HFF-Myc (cell line): ENCODE measurements around the gene RASSF9.

Source experiments
- DNase-seq: peaks from one replicate; pipeline ENCODE4 v3.0.0-alpha.2; 2011; ENCODE audit warnings: low read depth; ENCODE audit errors: extremely low read depth
- H3K4me3 ChIP-seq: replicated peaks from 2 replicates; pipeline ENCODE4 v1.5.1; 2011; ENCODE audit warnings: low read depth, mild to moderate bottlenecking, control low read depth, low read length
- TF ChIP-seq, protein P1 (sequence below): IDR thresholded peaks from 2 replicates; pipeline ENCODE4 v1.5.1; 2012; ENCODE audit warnings: mild to moderate bottlenecking, low read depth, low read length, control low read depth; ENCODE audit errors: missing control alignments

The RASSF9 gene

DNA sequence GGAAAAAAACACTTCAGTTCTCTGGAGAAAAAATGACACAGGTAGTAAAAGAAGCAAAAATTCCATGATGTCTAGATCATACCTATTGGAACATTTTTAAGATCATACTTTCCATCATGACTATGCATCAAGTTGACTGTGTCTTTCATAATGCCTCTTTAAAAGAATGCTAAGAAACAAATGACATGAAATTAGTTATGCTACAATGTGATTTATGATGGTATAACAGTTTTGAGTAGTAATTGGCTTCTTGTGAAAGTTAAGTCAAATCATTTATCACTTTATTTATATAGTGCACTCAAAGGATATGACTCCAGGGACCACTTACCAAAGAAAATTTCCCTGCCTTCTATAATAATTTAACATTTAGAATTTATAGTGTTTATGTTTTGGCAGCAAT, 28.5 kb downstream of the RASSF9 start:
- no peak for DNase-seq
- TF ChIP-seq, protein P1, sequence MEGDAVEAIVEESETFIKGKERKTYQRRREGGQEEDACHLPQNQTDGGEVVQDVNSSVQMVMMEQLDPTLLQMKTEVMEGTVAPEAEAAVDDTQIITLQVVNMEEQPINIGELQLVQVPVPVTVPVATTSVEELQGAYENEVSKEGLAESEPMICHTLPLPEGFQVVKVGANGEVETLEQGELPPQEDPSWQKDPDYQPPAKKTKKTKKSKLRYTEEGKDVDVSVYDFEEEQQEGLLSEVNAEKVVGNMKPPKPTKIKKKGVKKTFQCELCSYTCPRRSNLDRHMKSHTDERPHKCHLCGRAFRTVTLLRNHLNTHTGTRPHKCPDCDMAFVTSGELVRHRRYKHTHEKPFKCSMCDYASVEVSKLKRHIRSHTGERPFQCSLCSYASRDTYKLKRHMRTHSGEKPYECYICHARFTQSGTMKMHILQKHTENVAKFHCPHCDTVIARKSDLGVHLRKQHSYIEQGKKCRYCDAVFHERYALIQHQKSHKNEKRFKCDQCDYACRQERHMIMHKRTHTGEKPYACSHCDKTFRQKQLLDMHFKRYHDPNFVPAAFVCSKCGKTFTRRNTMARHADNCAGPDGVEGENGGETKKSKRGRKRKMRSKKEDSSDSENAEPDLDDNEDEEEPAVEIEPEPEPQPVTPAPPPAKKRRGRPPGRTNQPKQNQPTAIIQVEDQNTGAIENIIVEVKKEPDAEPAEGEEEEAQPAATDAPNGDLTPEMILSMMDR: no peak
- H3K4me3 ChIP-seq: no peak overlapping the region

DNA sequence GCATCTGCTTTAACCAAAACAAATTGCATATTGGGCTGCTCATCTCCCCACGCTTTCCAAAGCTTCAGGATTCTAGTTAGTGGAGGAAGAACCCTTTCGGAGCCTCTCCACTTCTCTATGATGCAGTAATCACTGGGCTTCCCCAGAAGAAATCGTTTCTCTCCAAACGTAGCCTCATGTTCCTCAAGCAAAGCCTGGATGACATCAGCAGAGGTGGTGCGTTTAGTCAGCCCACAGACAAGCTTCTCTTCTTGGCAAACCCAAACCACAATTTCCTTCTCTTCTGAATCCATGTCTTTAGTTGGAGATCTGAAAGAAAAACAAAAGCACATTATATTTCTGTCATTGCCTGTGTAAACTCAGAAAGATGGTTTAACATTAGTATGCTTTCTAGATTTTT, 30.6 kb downstream of the RASSF9 start:
- H3K4me3 ChIP-seq: no peak overlapping the region
- no peak for DNase-seq
- TF ChIP-seq, protein P1: no peak

DNA sequence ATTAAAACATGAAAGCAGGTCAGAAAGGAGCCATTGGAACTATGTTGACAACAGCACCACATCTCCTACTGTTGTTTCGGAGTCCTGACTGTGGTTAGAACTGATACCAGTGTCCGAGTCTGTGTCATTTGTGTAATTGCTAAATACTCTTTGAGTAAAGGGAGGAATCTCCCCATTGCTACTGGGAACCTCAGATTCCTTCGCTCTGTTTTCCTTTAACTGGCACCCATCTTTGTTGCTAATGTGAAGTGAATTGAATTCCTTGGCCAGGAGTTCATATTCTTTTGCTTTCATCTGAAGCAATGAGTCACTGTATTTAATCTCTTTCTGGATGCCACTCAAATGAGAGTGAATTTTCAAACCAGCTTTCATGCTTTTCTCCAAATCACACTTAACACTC, 31.5 kb downstream of the RASSF9 start:
- TF ChIP-seq, protein P1: no peak
- DNase-seq: no peak

DNA sequence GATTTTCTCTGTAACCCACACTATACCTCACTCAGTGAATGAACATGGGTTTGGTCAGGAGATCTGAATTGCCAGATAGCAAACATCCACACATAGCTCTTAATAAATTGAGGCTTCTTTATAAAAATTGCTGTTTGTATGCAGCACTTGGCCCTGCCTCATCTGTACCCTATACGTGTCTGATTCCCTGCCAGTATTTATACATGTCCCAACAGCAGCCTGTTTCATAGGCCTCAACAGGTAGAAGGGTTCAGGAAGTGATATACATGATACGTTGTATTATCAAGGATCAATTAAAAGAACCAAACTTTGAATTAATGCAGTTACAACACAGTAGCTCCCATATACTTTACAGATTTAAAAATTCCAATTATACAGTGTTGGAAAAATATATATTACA, 32.3 kb downstream of the RASSF9 start:
- DNase-seq: no peak
- TF ChIP-seq, protein P1: no peak
- H3K4me3 ChIP-seq: no peak overlapping the region

More for the DNA sequence above, 31.5 kb downstream of the RASSF9 start:
- no peak overlapping the region for H3K4me3 ChIP-seq

DNA sequence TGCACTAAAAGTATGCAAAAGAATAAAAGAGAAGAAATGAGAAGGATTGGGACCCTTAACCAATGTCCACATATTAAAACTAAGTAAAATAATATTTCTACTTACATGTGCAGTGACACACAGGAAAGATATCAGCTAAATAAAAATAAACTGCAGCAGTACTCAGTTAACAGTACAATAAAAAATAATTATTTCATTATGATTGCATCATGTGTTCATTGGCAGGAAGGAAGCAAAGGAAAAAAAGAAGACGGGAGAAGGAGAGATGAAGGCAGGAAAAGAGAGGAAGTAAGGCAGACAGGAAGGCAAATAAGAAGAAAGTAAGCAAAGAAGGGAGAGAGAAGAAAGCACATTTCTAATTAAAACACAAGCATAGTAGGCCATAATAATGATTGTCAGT, 33.0 kb downstream of the RASSF9 start:
- no peak for DNase-seq
- TF ChIP-seq, protein P1: no peak
- no peak overlapping the region for H3K4me3 ChIP-seq

DNA sequence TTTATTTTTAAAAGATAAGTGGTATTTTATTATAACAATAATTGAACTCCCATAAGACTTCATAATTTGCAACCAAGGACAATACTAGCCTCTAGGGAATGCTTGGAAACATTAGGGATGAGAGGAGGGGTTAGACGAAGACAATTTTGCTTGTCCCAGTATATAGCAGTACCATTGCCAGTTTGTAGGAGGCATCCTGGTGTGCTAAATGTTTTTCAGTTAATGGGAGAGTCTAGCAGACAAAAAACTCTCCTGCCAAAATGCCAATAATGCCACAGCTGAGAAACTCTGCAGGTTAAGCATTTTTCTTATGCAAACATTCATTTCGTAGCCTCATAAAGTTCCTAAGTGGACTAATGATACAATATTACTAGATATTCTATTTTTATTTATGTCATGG, 38.1 kb downstream of the RASSF9 start:
- TF ChIP-seq, protein P1: no peak
- DNase-seq: no peak
- no peak overlapping the region for H3K4me3 ChIP-seq

DNA sequence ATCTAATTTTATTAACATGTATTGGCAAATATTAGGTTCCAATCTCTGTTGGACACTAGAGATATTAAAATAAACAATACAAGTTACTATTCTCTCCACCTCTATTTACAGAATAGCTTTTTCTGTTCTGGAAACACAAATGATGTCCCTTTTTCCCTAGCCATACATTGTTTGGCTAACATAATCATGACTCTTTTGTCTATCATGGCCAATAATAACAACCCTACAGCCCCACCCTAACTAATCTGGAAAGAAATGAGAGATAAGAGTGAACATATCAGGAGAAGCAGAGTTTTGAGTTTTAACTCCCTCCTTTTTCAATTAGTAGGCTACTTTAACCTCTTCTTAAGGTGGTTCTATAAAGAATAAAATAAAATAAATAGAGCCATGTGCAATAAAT, 40.2 kb downstream of the RASSF9 start:
- H3K4me3 ChIP-seq: no peak overlapping the region
- TF ChIP-seq, protein P1: no peak
- DNase-seq: no peak
